ENCODE results near the gene KIF5C.
A peak's percentile ranks its signal among the peaks of the same experiment; 100 is the strongest.

Gene KIF5C

GRCh38 chr2:149015926-149016563 lies 141.0 kb downstream of the KIF5C start:
- DNase-seq (ENCODE audit: low read depth in 2 of 2) = no peak

- DNase-seq (ENCODE audit: low read depth in 2 of 2) = peak; percentile 57 to 64
These were observed 142.3 kb downstream of the KIF5C start for GRCh38 chr2:149017116-149017985.

DNA sequence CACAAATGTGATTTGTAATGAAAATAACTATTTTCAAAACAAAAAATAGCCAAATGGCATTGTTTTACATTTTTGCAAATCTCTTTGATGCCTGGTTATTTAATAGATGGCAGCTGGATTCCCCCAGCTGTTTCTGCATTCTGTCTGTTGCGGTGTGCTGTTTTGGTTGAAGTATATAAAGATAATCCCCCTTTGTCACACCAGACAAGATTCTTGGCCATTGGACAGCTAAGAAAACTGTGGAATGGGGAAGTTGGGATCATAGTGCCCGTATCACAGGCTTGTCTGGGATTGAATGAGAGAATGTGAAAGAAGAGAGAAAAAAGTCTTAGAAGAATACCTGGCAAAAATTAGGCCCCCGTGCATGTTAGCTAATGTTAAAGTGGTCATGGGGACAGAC lies 144.0 kb downstream of the KIF5C start:
- DNase-seq (ENCODE audit: low read depth in 2 of 2) = no peak

- no peak for DNase-seq (ENCODE audit: low read depth in 2 of 2)
These were observed 144.7 kb downstream of the KIF5C start for GRCh38 chr2:149019768-149020167.

- DNase-seq (ENCODE audit: low read depth in 2 of 2) = no peak
These were observed 145.4 kb downstream of the KIF5C start for GRCh38 chr2:149020432-149020851.

GRCh38 chr2:149021271-149021719 lies 146.3 kb downstream of the KIF5C start:
- DNase-seq (ENCODE audit: low read depth in 2 of 2) = no peak

DNA sequence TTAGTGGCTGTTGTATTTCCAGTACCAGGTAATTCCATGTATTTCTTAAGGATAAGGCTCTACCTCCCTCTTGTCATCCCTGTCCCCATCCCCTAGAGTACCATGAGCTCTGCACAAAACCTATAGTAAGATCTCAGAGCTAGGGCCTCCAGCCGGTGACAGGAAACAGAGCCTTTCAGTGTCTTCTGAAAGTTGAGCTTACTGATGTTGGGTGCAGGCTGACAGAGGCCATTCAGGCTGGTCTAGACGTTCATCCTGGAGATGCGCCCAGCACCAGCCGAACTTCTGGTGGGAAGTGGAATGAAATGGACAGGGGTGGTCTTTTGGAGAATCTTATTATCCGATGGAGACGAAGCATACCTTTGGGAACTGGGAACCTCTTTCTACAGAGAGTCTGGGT lies 146.7 kb downstream of the KIF5C start:
- no peak for DNase-seq (ENCODE audit: low read depth in 2 of 2)

DNA sequence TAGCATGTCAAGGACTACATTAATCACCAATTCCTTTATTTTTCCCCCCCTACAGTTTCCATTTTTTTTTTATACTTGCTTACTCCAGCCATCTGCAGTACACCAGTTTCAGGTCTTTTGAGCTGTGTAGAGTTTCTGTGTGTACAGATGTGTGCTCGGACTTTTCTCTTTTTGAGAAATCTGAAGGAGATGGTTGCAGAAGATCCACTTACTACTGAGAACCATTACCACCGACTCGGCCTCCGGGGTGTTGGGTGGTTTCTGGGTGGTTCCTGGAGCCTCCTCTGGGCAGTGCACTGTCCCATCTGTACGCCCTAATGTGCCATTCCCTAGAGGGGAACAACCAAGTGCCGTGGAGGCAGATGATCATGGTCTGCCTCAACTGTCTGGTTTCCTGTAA lies 148.1 kb downstream of the KIF5C start:
- DNase-seq (ENCODE audit: low read depth in 2 of 2) = no peak

GRCh38 chr2:149027590-149028250 lies 152.7 kb downstream of the KIF5C start:
- no peak for DNase-seq (ENCODE audit: low read depth in 2 of 2)

GRCh38 chr2:149028377-149028776 lies 153.3 kb downstream of the KIF5C start:
- DNase-seq (ENCODE audit: low read depth in 2 of 2) = no peak

- DNase-seq (ENCODE audit: low read depth in 2 of 2) = no peak
These were observed 153.9 kb downstream of the KIF5C start for GRCh38 chr2:149028891-149029290.

- DNase-seq (ENCODE audit: low read depth in 2 of 2) = no peak
These were observed 154.4 kb downstream of the KIF5C start for GRCh38 chr2:149029307-149029965.

GRCh38 chr2:149031396-149031795 lies 156.4 kb downstream of the KIF5C start:
- no peak for DNase-seq (ENCODE audit: low read depth in 2 of 2)

DNA sequence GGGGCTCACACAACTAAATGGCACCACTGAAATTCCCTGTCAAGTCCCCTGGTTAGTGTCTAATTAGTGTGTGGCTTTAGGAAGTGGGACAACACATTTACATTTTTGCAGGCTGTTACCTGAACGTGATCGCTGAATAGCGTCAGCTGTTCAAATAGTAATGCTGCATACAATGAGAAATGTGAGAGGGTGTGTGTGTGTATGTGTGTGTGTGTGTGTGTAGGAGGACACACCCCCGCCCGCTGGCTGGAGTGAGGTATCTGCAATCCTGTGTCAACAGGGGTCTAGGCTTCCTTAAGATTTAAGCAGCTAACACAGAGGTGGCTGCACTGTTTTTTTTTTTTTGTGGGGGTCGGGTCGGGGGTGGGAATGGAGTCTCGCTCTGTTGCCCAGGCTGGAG lies 158.7 kb downstream of the KIF5C start:
- DNase-seq (ENCODE audit: low read depth in 2 of 2) = no peak

DNA sequence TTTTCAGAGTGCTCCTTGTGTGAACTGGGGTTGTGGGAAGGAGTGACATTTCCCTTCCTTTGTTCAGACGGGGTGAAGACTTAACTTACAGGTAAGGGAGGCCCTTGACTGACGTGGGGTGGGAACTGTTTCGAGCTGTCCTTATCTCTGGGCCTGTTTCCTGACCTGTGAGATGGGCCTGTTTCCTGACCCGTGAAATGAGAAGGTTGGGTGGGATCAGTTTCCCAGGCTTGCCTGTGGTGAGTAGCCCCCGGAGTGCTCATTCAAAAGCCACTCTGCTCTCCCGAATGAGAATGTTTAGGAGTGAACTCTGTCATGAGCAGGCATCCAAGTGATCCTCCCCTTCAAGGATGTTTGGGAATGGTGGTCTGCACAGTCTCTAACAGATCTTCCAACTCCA lies 159.4 kb downstream of the KIF5C start:
- DNase-seq (ENCODE audit: low read depth in 2 of 2) = no peak

GRCh38 chr2:149036507-149037293 lies 161.7 kb downstream of the KIF5C start:
- DNase-seq (ENCODE audit: low read depth in 2 of 2) = no peak

DNA sequence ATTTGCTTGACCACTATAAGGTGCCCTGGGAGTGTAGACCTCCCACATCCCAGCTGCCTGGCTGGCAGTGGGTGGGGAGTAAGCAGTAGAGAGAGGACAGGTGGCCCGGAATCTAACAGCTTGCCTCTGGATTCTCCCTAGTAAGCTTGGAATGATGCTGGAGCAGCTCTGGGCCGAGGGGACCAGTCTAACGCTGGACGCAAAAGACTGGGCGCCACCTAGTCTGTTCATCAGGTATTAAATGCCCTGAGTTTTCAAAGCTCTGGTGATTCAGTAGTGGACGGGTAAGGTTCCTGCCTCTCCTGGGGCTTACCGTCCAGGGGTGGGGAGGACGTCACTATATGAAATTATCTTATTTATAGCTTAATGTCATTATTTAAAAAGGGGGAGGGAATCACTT lies 162.8 kb downstream of the KIF5C start:
- DNase-seq (ENCODE audit: low read depth in 2 of 2) = no peak

DNA sequence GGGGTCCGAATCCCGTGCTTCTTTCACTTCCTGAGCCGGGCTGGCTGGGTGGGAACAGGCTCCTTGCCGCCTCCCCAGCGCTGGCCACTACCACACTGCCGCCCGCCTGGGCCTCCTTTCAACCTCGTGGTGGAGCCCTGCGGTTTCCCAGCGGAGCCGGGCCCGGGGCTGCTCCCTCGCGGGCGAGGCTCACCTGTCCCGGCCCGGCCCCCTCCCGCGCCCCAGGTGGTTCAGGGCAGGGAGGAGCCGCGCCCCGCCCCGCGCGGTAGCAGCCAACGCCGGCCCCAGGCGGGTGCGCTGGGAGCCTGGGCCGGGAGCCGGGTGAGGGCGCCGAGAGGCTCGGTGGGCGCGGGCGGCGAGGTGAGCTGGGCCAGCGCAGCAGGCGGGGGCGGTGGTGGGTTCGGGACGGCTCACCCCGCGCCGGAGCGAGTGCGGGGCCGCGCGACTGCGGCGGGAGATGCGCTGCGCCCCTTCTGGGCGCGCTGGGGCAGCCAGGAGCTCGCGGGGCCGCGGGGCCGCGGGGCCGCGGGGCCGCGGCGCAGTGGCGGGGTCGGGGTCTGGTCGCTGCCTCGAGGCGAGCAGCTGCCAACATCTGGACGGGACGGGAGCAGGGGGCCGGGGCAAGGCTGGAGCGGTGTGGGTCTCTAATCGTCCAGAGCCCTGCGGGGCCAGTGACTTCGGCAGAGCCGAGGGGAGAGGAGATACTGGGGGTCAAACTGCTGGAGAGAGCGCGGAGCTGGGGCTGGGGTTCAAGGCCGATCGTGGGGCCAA lies 163.6 kb downstream of the KIF5C start, which contains the start of gene LYPD6B:
TSS of gene LYPD6B (plus strand) at position 258 of the 771 bp plus-strand sequence. CDS start 92,250 bp downstream, outside the sequence.
- no peak for DNase-seq (ENCODE audit: low read depth in 2 of 2)

DNA sequence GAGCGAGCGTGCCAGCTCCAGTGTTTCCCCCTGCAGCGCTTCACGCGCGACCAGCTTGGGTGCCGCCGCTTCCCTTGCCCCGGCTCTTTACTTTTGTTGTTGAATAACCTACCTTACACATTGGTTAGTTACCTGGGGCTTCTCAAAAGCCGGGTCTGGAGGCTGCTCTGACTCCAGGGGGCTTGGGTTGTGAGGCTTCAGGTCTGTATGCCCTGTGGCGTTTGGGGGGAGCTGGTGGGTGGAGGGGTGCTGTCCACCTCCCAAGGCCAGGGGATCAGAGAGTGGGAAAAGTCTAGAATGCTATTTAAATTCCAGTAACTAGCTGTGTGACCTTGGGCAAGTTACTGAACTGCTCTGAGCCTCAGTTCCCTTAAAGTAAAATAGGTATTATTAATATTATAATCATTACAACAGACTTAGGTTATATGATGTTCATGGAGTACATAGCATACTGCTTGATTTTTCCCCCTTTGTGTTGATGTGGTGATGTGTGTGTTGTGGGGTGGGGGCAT lies 164.2 kb downstream of the KIF5C start:
- no peak for DNase-seq (ENCODE audit: low read depth in 2 of 2)

DNA sequence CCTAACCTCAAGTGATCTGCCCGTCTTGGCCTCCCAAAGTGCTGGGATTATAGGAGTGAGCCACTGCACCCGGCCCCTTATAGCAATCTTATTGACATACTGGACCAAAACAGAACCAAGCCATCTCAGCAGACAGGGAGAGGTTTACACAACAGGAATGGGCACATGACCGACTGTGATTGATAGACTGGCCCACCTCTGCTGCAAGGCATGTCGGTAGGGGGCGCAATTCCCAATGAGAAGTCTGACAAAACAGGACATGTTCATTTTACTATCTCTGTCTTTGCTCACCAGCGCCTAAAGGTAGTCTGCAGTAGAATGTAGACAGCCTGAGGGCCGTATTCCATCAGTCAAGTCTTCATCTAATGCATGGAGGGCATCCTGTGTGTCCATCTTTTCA lies 165.4 kb downstream of the KIF5C start:
- peak; percentile 45 to 55 for DNase-seq (ENCODE audit: low read depth in 2 of 2)
